HG02610 (cell line): ENCODE measurements around the gene NFIC.

Experiments used
- ATAC-seq: cut with Tn5 transposase; IDR thresholded peaks from one replicate; pipeline ENCODE4 v1.9.1; 2021; ENCODE audit warnings: mild to moderate bottlenecking, moderate library complexity; ENCODE audit not compliant: unreplicated experiment

Gene NFIC

GRCh38 chr19:3358689-3359014 is 7.7 kb upstream of the NFIC start:
- ATAC-seq, result no peak

GRCh38 chr19:3359015-3359918 is 7.1 kb upstream of the NFIC start:
- ATAC-seq, result no peak

- ATAC-seq, result no peak
Measured at GRCh38 chr19:3359919-3360420, 6.4 kb upstream of the NFIC start.

GRCh38 chr19:3360421-3361383 is 5.7 kb upstream of the NFIC start:
- ATAC-seq, result peak; percentile 48

- ATAC-seq, result no peak
Measured at GRCh38 chr19:3361384-3362216, 4.8 kb upstream of the NFIC start.

- ATAC-seq, result no peak
Measured at GRCh38 chr19:3362217-3362906, 4.0 kb upstream of the NFIC start.

GRCh38 chr19:3363841-3364500 is 2.4 kb upstream of the NFIC start:
- no peak for ATAC-seq

- ATAC-seq, result no peak
Measured at GRCh38 chr19:3364501-3364858, 1.9 kb upstream of the NFIC start.

- no peak for ATAC-seq
Measured at GRCh38 chr19:3365093-3365835, 1.1 kb upstream of the NFIC start.

GRCh38 chr19:3366753-3367627 is 607 bp downstream of the NFIC start:
- no peak for ATAC-seq

- ATAC-seq, result no peak
Measured at GRCh38 chr19:3367628-3368440, 1.5 kb downstream of the NFIC start.

- no peak for ATAC-seq
Measured at GRCh38 chr19:3368441-3368795, 2.0 kb downstream of the NFIC start.

- no peak for ATAC-seq
Measured at GRCh38 chr19:3368848-3369336, 2.5 kb downstream of the NFIC start.

- no peak for ATAC-seq
Measured at GRCh38 chr19:3369337-3370213, 3.2 kb downstream of the NFIC start.

- no peak for ATAC-seq
Measured at GRCh38 chr19:3370214-3370720, 3.9 kb downstream of the NFIC start.
